OCI-LY7 (cell line): ENCODE results near the gene ASCC1.

Source experiments
- CTCF ChIP-seq: fragments of 200-600 bp; sonication (generic); conservative IDR thresholded peaks from 2 replicates; pipeline ENCODE4 v1.5.1; 2014; ENCODE audit warnings: mild to moderate bottlenecking, antibody characterized with exemption, low read length, moderate library complexity, mixed read lengths
- EZH2phosphoT487 ChIP-seq: fragments of 200-600 bp; sonication (generic); IDR thresholded peaks from 2 replicates; pipeline ENCODE4 v1.6.1; 2018; ENCODE audit warnings: low read depth, borderline replicate concordance, mild to moderate bottlenecking, mixed run types, antibody characterized with exemption, low read length, moderate library complexity, mixed read lengths

GRCh38 chr10:72156223-72156622 lies 59.9 kb downstream of the ASCC1 start:
- TF ChIP-seq CTCF, result no peak
- no peak for TF ChIP-seq EZH2phosphoT487
